Measurements from ENCODE around the gene PCDHGA10.
"Not testable (repeated sequence)": the region's sequence is repeated elsewhere in the genome, so short reads cannot be mapped to it uniquely, and the experiment has no call there.

The PCDHGA10 gene

GRCh38 chr5:141387557-141388311, 25.1 kb upstream of the PCDHGA10 start, which contains the start of gene PCDHGB4:
TSS of gene PCDHGB4 (plus strand) at chr5:141387698. CDS start at chr5:141387885, 187 bp downstream.
- TF ChIP-seq, protein P1, sequence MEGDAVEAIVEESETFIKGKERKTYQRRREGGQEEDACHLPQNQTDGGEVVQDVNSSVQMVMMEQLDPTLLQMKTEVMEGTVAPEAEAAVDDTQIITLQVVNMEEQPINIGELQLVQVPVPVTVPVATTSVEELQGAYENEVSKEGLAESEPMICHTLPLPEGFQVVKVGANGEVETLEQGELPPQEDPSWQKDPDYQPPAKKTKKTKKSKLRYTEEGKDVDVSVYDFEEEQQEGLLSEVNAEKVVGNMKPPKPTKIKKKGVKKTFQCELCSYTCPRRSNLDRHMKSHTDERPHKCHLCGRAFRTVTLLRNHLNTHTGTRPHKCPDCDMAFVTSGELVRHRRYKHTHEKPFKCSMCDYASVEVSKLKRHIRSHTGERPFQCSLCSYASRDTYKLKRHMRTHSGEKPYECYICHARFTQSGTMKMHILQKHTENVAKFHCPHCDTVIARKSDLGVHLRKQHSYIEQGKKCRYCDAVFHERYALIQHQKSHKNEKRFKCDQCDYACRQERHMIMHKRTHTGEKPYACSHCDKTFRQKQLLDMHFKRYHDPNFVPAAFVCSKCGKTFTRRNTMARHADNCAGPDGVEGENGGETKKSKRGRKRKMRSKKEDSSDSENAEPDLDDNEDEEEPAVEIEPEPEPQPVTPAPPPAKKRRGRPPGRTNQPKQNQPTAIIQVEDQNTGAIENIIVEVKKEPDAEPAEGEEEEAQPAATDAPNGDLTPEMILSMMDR (IDR thresholded peaks at IDR 0.05) = peak; percentile 71

DNA sequence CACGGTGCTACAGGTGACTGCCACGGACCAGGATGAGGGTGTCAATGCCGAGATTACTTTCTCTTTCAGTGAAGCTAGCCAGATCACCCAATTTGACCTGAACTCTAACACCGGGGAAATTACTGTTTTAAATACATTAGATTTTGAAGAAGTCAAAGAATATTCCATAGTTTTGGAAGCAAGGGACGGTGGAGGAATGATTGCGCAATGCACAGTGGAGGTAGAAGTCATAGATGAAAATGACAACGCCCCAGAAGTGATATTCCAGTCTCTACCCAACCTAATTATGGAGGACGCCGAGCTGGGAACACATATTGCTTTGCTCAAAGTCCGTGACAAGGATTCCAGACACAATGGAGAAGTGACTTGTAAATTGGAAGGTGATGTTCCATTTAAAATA, 24.1 kb upstream of the PCDHGA10 start:
- no peak for TF ChIP-seq ZFX (IDR thresholded peaks at IDR 0.05; ENCODE audit: borderline replicate concordance)
- TF ChIP-seq, protein P1 (IDR thresholded peaks at IDR 0.05) = no peak
- H3K27ac ChIP-seq = no peak overlapping the region

More at GRCh38 chr5:141387557-141388311, 25.1 kb upstream of the PCDHGA10 start, which contains the start of gene PCDHGB4:
- not testable (repeated sequence) for H3K27ac ChIP-seq

DNA sequence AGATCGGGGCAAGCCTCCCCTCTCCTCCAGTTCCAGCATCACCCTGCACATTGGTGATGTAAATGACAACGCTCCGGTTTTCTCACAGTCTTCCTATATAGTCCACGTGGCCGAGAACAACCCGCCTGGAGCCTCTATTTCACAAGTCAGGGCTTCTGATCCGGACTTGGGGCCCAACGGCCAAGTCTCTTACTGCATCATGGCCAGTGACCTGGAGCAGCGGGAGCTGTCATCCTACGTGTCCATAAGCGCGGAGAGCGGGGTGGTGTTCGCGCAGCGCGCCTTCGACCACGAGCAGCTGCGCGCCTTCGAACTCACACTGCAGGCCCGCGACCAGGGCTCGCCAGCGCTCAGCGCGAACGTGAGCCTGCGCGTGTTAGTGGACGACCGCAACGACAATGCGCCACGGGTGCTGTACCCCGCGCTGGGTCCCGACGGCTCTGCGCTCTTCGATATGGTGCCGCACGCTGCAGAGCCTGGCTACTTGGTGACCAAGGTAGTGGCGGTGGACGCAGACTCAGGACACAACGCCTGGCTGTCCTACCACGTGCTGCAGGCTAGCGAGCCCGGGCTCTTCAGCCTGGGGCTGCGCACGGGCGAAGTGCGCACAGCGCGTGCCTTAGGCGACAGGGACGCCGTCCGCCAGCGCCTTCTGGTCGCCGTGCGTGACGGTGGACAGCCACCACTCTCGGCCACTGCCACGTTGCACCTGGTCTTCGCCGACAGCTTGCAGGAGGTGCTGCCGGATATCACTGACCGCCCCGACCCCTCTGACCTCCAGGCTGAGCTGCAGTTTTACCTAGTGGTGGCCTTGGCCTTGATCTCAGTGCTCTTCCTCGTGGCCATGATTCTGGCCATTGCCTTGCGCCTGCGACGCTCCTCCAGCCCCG, 23.4 kb upstream of the PCDHGA10 start:
- TF ChIP-seq, protein P1 (IDR thresholded peaks at IDR 0.05) = no peak
- no peak overlapping the region for H3K27ac ChIP-seq

DNA sequence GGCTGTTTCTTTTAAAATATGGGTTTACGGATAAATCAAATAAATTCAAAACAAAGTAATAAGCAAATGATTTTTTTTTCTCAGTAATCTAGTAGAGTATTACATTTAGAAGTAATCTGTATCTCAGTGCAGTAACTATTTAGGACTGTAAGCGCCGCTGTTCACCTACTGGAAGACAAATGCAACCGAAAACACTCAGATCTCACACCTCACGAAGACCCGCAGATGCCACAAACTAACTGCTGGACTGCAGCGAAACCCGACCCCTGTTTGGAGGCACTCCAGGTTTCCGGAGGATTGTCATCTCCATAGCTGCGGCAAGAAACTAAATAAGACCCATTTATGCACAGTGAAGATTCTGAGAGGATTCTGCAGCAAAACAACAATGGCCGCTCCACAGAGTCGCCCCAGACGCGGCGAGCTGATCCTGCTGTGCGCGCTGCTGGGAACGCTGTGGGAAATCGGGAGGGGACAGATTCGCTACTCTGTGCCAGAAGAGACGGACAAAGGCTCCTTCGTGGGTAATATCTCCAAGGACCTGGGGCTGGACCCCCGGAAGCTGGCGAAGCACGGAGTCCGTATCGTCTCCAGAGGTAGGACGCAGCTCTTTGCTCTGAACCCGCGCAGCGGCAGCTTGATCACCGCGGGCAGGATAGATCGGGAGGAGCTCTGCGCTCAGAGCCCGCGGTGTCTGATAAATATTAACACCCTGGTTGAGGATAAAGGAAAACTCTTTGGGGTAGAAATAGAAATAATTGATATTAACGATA, 20.2 kb upstream of the PCDHGA10 start, which contains the start of gene PCDHGA8:
Gene PCDHGA8, plus strand, starts transcription at position 205 of the 770 bp plus-strand sequence. Its CDS starts 181 bp downstream, at position 386.
- TF ChIP-seq, protein P1 (IDR thresholded peaks at IDR 0.05) = peak; percentile 32
- no peak for TF ChIP-seq ZFX (IDR thresholded peaks at IDR 0.05; ENCODE audit: borderline replicate concordance)
- no peak within 1 kb of the TSS for H3K27ac ChIP-seq

GRCh38 chr5:141393267-141393666, 19.5 kb upstream of the PCDHGA10 start:
- H3K27ac ChIP-seq = no peak overlapping the region
- TF ChIP-seq ZFX (IDR thresholded peaks at IDR 0.05; ENCODE audit: borderline replicate concordance) = no peak
- TF ChIP-seq, protein P1 (IDR thresholded peaks at IDR 0.05) = no peak

GRCh38 chr5:141394401-141395187, 18.2 kb upstream of the PCDHGA10 start:
- not testable (repeated sequence) for H3K27ac ChIP-seq

DNA sequence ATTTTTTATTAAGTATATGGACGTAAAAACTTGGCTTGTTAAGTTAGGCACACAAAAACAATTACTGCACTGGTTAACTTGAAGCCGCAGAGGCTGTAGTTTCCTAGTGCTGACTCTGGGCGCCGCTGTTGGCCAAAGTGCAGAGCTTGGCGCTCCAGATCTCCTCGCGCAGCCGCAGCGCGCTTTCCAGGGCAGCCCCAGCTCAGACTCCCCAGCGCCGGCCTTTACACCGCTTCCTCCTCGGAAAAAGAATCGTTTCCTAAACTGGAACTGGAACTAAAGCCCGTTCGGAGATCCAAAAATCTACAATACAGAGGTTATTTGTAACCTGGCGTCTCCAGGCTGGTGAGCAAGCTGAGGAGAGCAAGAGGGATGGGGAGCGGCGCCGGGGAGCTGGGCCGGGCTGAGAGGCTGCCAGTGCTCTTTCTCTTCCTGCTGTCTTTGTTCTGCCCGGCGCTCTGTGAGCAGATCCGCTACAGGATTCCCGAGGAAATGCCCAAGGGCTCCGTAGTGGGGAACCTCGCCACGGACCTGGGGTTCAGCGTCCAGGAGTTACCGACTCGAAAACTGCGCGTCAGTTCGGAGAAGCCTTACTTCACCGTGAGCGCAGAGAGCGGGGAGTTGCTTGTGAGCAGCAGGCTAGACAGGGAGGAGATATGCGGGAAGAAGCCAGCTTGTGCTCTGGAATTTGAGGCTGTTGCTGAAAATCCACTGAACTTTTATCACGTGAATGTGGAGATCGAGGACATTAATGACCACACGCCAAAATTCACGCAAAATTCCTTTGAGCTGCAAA, 14.8 kb upstream of the PCDHGA10 start, which contains the start of gene PCDHGB5:
Gene PCDHGB5, plus strand, starts transcription at position 192 of the 796 bp plus-strand sequence. Its CDS starts 181 bp downstream, at position 373.
- H3K27ac ChIP-seq = not testable (repeated sequence)

Data from 22Rv1 (cell line).